H9 (cell line): ENCODE data around the gene PIP4P1. TPM values are rescaled to one million over a fixed set of nuclear protein-coding genes. Genes with fewer than 3 reads are reported as not detected.

Experiments
- DNase-seq: peaks from one replicate; pipeline ENCODE4 v3.0.0-alpha.2; 2017
- H2AFZ ChIP-seq: one replicate; pipeline ENCODE4 v1.6.1; 2013; ENCODE audit warnings: mild to moderate bottlenecking, low read length, control low read depth, moderate library complexity
- H2AK5ac ChIP-seq: 2 replicates; pipeline ENCODE4 v1.6.1; 2013; ENCODE audit warnings: low read length, control low read depth, mixed read lengths; ENCODE audit not compliant: insufficient read length
- H2BK120ac ChIP-seq: one replicate; pipeline ENCODE4 v1.6.1; 2013; ENCODE audit warnings: low read depth, mild to moderate bottlenecking, low read length, control low read depth, inconsistent platforms; ENCODE audit not compliant: poor library complexity, severe bottlenecking
- H2BK12ac ChIP-seq: 2 replicates; pipeline ENCODE4 v1.6.1; 2013; ENCODE audit warnings: low read length, control low read depth, mixed read lengths, low read depth; ENCODE audit not compliant: insufficient read length
- H2BK15ac ChIP-seq: 2 replicates; pipeline ENCODE4 v1.6.1; 2013; ENCODE audit warnings: low read depth, low read length, control low read depth
- H2BK20ac ChIP-seq: one replicate; pipeline ENCODE4 v1.6.1; 2013; ENCODE audit warnings: low read depth, mild to moderate bottlenecking, low read length, control low read depth, inconsistent platforms; ENCODE audit not compliant: poor library complexity, severe bottlenecking
- H2BK5ac ChIP-seq: 2 replicates; pipeline ENCODE4 v1.6.1; 2013; ENCODE audit warnings: low read length, control low read depth, mixed read lengths; ENCODE audit not compliant: insufficient read length
- H3K14ac ChIP-seq: 2 replicates; pipeline ENCODE4 v1.6.1; 2013; ENCODE audit warnings: low read length, control low read depth; ENCODE audit not compliant: insufficient read depth
- H3K18ac ChIP-seq: 2 replicates; pipeline ENCODE4 v1.6.1; 2013; ENCODE audit warnings: low read depth, mild to moderate bottlenecking, mixed read lengths, low read length, control low read depth; ENCODE audit not compliant: insufficient read length
- H3K23ac ChIP-seq: 2 replicates; pipeline ENCODE4 v1.6.1; 2013; ENCODE audit warnings: low read length, control low read depth, mixed read lengths, low read depth; ENCODE audit not compliant: insufficient read length
- H3K23me2 ChIP-seq: 2 replicates; pipeline ENCODE4 v1.6.1; 2013; ENCODE audit warnings: low read depth, mild to moderate bottlenecking, mixed read lengths, low read length, control low read depth; ENCODE audit not compliant: insufficient read length, poor library complexity, severe bottlenecking
- H3K27ac ChIP-seq: 2 replicates; pipeline ENCODE4 v1.5.1; 2013; ENCODE audit warnings: low read length, control low read depth, mixed read lengths, low read depth; ENCODE audit not compliant: insufficient read length
- H3K27me3 ChIP-seq: 2 replicates; pipeline ENCODE4 v1.6.1; 2013; ENCODE audit warnings: low read length, control low read depth, inconsistent platforms; ENCODE audit not compliant: insufficient read depth
- H3K4ac ChIP-seq: 2 replicates; pipeline ENCODE4 v1.6.1; 2013; ENCODE audit warnings: low read depth, mild to moderate bottlenecking, control low read depth, inconsistent platforms, low read length, moderate library complexity
- H3K4me1 ChIP-seq: 2 replicates; pipeline ENCODE4 v1.6.1; 2013; ENCODE audit warnings: low read length, control low read depth, inconsistent platforms; ENCODE audit not compliant: insufficient read depth
- H3K4me2 ChIP-seq: 2 replicates; pipeline ENCODE4 v1.6.1; 2013; ENCODE audit warnings: low read length, control low read depth, mixed read lengths; ENCODE audit not compliant: insufficient read length, insufficient read depth
- H3K56ac ChIP-seq: 2 replicates; pipeline ENCODE4 v1.6.1; 2013; ENCODE audit warnings: low read depth, mild to moderate bottlenecking, mixed read lengths, low read length, control low read depth; ENCODE audit not compliant: insufficient read length
- H3K79me1 ChIP-seq: 2 replicates; pipeline ENCODE4 v1.6.1; 2013; ENCODE audit warnings: low read depth, mild to moderate bottlenecking, moderate library complexity, low read length, control low read depth, inconsistent platforms; ENCODE audit not compliant: insufficient read depth, poor library complexity, severe bottlenecking
- H3K79me2 ChIP-seq: 2 replicates; pipeline ENCODE4 v1.6.1; 2013; ENCODE audit warnings: low read length, control low read depth, inconsistent platforms; ENCODE audit not compliant: insufficient read depth
- H3K9ac ChIP-seq: 2 replicates; pipeline ENCODE4 v1.6.1; 2013; ENCODE audit warnings: low read length, control low read depth, mixed read lengths; ENCODE audit not compliant: insufficient read length; ENCODE audit errors: extremely low read depth
- H3K9me3 ChIP-seq: one replicate; pipeline ENCODE4 v1.6.1; 2013; ENCODE audit warnings: low read depth, low read length, inconsistent platforms; ENCODE audit not compliant: control insufficient read depth
- H3T11ph ChIP-seq: one replicate; pipeline ENCODE4 v1.6.1; 2013; ENCODE audit warnings: mild to moderate bottlenecking, low read length, control low read depth, inconsistent platforms
- H4K20me1 ChIP-seq: one replicate; pipeline ENCODE4 v1.6.1; 2013; ENCODE audit not compliant: control insufficient read depth, insufficient read length, insufficient read depth
- H4K5ac ChIP-seq: 2 replicates; pipeline ENCODE4 v1.6.1; 2013; ENCODE audit warnings: low read depth, mild to moderate bottlenecking, mixed read lengths, low read length, control low read depth; ENCODE audit not compliant: insufficient read length
- H4K8ac ChIP-seq: replicated peaks from 2 replicates; pipeline ENCODE4 v1.6.1; 2013; ENCODE audit warnings: low read length, control low read depth, mixed read lengths, low read depth; ENCODE audit not compliant: insufficient read length
- H4K91ac ChIP-seq: 2 replicates; pipeline ENCODE4 v1.6.1; 2013; ENCODE audit warnings: low read depth, mild to moderate bottlenecking, moderate library complexity, mixed read lengths, low read length, control low read depth; ENCODE audit not compliant: insufficient read length
- H3K27ac Mint-ChIP-seq, 3 experiments: 2 replicates in 2 of 3; 3 replicates in 1 of 3; pipeline ENCODE4 v1.8.0; 2020 to 2021; ENCODE audit warnings: mixed read lengths in 3 of 3, mild to moderate bottlenecking in 1 of 3, moderate library complexity in 1 of 3
- H3K27me3 Mint-ChIP-seq: 2 replicates; pipeline ENCODE4 v1.8.0; 2021; ENCODE audit warnings: low read depth, mild to moderate bottlenecking, moderate library complexity, mixed read lengths
- H3K36me3 Mint-ChIP-seq, 3 experiments: 2 replicates in 2 of 3; 3 replicates in 1 of 3; pipeline ENCODE4 v1.8.0; 2020 to 2021; ENCODE audit warnings: low read depth in 3 of 3, mixed read lengths in 3 of 3; ENCODE audit not compliant: insufficient read depth in 1 of 3
- H3K4me1 Mint-ChIP-seq, 2 experiments: 2 replicates each; pipeline ENCODE4 v1.8.0; 2020; ENCODE audit warnings: mixed read lengths in 2 of 2
- H3K4me3 Mint-ChIP-seq, 2 experiments: 2 replicates in 1 of 2; 3 replicates in 1 of 2; pipeline ENCODE4 v1.8.0; 2020 to 2021; ENCODE audit warnings: mild to moderate bottlenecking in 2 of 2, mixed read lengths in 2 of 2, moderate library complexity in 1 of 2
- H3K9me3 Mint-ChIP-seq, 2 experiments: 2 replicates in 1 of 2; 3 replicates in 1 of 2; pipeline ENCODE4 v1.8.0; 2020; ENCODE audit warnings: mild to moderate bottlenecking in 2 of 2, mixed read lengths in 2 of 2, moderate library complexity in 1 of 2
- WGBS: extraction: QIAGEN DNeasy Blood & Tissue Kit; methylation state at CpG from one replicate; pipeline ENCODE4 v1.1.7; 2013; ENCODE audit warnings: missing lambda C conversion rate, low lambda C conversion rate, mixed read lengths; ENCODE audit not compliant: insufficient read length; ENCODE audit errors: extremely low coverage; 5-methylcytosine and 5-hydroxymethylcytosine counted together
- total RNA-seq: library from RNA; stranded (reverse); gene quantifications from 2 replicates; pipeline ENCODE4 v1.2.1, GENCODE V29; 2021
- TF ChIP-seq, protein P1 (sequence below): fragments of 200-600 bp; sonication (generic); conservative IDR thresholded peaks from 3 replicates; pipeline ENCODE4 v1.8.0; 2021; ENCODE audit warnings: antibody characterized with exemption, mild to moderate bottlenecking

PIP4P1 gene
- total RNA-seq, 1 experiment from 2014 or later: 41.6 TPM

GRCh38 chr14:20417250-20418186, 43.7 kb downstream of the PIP4P1 start:
- no peak overlapping the region for H3K4me3 Mint-ChIP-seq
- H3K9ac ChIP-seq: no peak overlapping the region
- no peaks in the 10 kb centered on the region for H3K27me3 ChIP-seq
- no peaks in the 10 kb centered on the region for H3K79me1 ChIP-seq
- H4K8ac ChIP-seq: no peak overlapping the region
- no peak overlapping the region for H4K5ac ChIP-seq
- TF ChIP-seq, protein P1, sequence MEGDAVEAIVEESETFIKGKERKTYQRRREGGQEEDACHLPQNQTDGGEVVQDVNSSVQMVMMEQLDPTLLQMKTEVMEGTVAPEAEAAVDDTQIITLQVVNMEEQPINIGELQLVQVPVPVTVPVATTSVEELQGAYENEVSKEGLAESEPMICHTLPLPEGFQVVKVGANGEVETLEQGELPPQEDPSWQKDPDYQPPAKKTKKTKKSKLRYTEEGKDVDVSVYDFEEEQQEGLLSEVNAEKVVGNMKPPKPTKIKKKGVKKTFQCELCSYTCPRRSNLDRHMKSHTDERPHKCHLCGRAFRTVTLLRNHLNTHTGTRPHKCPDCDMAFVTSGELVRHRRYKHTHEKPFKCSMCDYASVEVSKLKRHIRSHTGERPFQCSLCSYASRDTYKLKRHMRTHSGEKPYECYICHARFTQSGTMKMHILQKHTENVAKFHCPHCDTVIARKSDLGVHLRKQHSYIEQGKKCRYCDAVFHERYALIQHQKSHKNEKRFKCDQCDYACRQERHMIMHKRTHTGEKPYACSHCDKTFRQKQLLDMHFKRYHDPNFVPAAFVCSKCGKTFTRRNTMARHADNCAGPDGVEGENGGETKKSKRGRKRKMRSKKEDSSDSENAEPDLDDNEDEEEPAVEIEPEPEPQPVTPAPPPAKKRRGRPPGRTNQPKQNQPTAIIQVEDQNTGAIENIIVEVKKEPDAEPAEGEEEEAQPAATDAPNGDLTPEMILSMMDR: no peak
- no peak for DNase-seq
- no peaks in the 10 kb centered on the region for H3K27me3 Mint-ChIP-seq
- no peak overlapping the region for H4K91ac ChIP-seq
- no peaks in the 10 kb centered on the region for H3K9me3 ChIP-seq
- H2BK120ac ChIP-seq: no peak overlapping the region
- H3K27ac Mint-ChIP-seq: no peak overlapping the region
- no peaks in the 10 kb centered on the region for H4K20me1 ChIP-seq
- H3K4me2 ChIP-seq: no peak overlapping the region
- H3K18ac ChIP-seq: no peak overlapping the region
- H3K23ac ChIP-seq: no peak overlapping the region
- H2BK15ac ChIP-seq: no peak overlapping the region
- H3K9me3 Mint-ChIP-seq: no peaks in the 10 kb centered on the region
- no peak overlapping the region for H2AK5ac ChIP-seq
- no peak overlapping the region for H2BK12ac ChIP-seq
- H2AFZ ChIP-seq: no peak overlapping the region
- no peaks in the 10 kb centered on the region for H3K36me3 Mint-ChIP-seq
- no peak overlapping the region for H3T11ph ChIP-seq
- H3K4ac ChIP-seq: no peak overlapping the region
- H3K27ac ChIP-seq: no peak overlapping the region
- no peaks in the 10 kb centered on the region for H3K4me1 ChIP-seq
- no peak overlapping the region for H3K14ac ChIP-seq
- H2BK20ac ChIP-seq: no peak overlapping the region
- no peak overlapping the region for H3K56ac ChIP-seq
- H3K4me1 Mint-ChIP-seq: peaks cover 20 to 28% of the 10 kb centered on the region in 2 experiments
- no peaks in the 10 kb centered on the region for H3K79me2 ChIP-seq
- no peak overlapping the region for H2BK5ac ChIP-seq
- H3K23me2 ChIP-seq: peaks cover 4% of the 10 kb centered on the region
- WGBS: no CpG with 5 or more reads among the region's 7 CpGs
